SU-DHL-6 (cell line): Measurements from ENCODE around the gene C1QB.
A peak's percentile ranks its signal among the peaks of the same experiment; 100 is the strongest.
"Not testable (repeated sequence)": the region's sequence is repeated elsewhere in the genome, so short reads cannot be mapped to it uniquely, and the experiment has no call there.

Experiments used
- H2AFZ ChIP-seq: fragments of 200-600 bp; sonication (generic); 2 replicates; pipeline ENCODE4 v1.6.1; 2014; ENCODE audit warnings: low read depth, mild to moderate bottlenecking, moderate library complexity, mixed read lengths, antibody characterized with exemption, low read length; ENCODE audit not compliant: severe bottlenecking
- H3F3A ChIP-seq: fragments of 200-600 bp; shearing (Covaris generic); 2 replicates; pipeline ENCODE4 v1.6.0; 2016; ENCODE audit warnings: antibody characterized with exemption, mild to moderate bottlenecking; ENCODE audit not compliant: insufficient read depth
- H3K27ac ChIP-seq: fragments of 200-600 bp; sonication (generic); 2 replicates; pipeline ENCODE4 v1.5.1; 2016; ENCODE audit warnings: low read depth, mild to moderate bottlenecking, low read length, moderate library complexity, mixed read lengths
- H3K27me3 ChIP-seq: fragments of 200-600 bp; sonication (generic), shearing (Covaris generic); 2 replicates; pipeline ENCODE4 v1.6.0; 2014; ENCODE audit warnings: mild to moderate bottlenecking, low read length
- H3K36me3 ChIP-seq: fragments of 200-600 bp; sonication (generic); 2 replicates; pipeline ENCODE4 v1.6.1; 2014; ENCODE audit warnings: mild to moderate bottlenecking, low read length, mixed read lengths
- H3K4me2 ChIP-seq: fragments of 300-600, 200-600 bp; shearing (Covaris generic), sonication (generic); 2 replicates; pipeline ENCODE4 v1.6.0; 2014; ENCODE audit warnings: low read length, low read depth, mild to moderate bottlenecking; ENCODE audit not compliant: poor library complexity, severe bottlenecking
- H3K4me3 ChIP-seq: fragments of 200-600 bp; sonication (generic); 2 replicates; pipeline ENCODE4 v1.5.1; 2014; ENCODE audit warnings: antibody characterized with exemption, low read length, mild to moderate bottlenecking, mixed read lengths; ENCODE audit not compliant: insufficient read depth, poor library complexity, severe bottlenecking
- H3K79me2 ChIP-seq: fragments of 200-600 bp; sonication (generic); 2 replicates; pipeline ENCODE4 v1.6.1; 2014; ENCODE audit warnings: mild to moderate bottlenecking, low read length, moderate library complexity; ENCODE audit not compliant: insufficient read depth
- H3K9ac ChIP-seq: fragments of 200-600 bp; sonication (generic); 2 replicates; pipeline ENCODE4 v1.7.0; 2014; ENCODE audit warnings: mild to moderate bottlenecking, low read length
- H3K9me2 ChIP-seq: fragments of 200-600 bp; sonication (generic); replicated peaks from 2 replicates; pipeline ENCODE4 v1.6.1; 2014; ENCODE audit warnings: low read length; ENCODE audit not compliant: insufficient read depth
- H3K9me3 ChIP-seq: fragments of 200-600 bp; sonication (generic); 2 replicates; pipeline ENCODE4 v1.6.1; 2014; ENCODE audit warnings: low read length, mixed read lengths; ENCODE audit not compliant: insufficient read depth
- H4K20me1 ChIP-seq: fragments of 200-600 bp; sonication (generic); 2 replicates; pipeline ENCODE4 v1.6.1; 2014; ENCODE audit warnings: low read depth, mild to moderate bottlenecking, antibody characterized with exemption, low read length, moderate library complexity, mixed read lengths
- CTCF ChIP-seq: fragments of 200-600 bp; sonication (generic); IDR thresholded peaks from one replicate; pipeline ENCODE4 v1.5.1; 2017; ENCODE audit warnings: antibody characterized with exemption, mild to moderate bottlenecking, low read length, moderate library complexity; ENCODE audit not compliant: insufficient read depth, poor library complexity, severe bottlenecking
- EZH2phosphoT487 ChIP-seq: fragments of 200-600 bp; sonication (generic), shearing (Covaris generic); conservative IDR thresholded peaks from 2 replicates; pipeline ENCODE4 v1.6.1; 2018; ENCODE audit warnings: mild to moderate bottlenecking, antibody characterized with exemption, low read length, moderate library complexity, mixed read lengths

The C1QB gene

GRCh38 chr1:22671999-22672398 lies 19.0 kb downstream of the C1QB start:
- Histone ChIP-seq H3K9me2 (no peaks in the 10 kb centered on the region), H3K36me3 (no peaks in the 10 kb centered on the region), H2AFZ (no peak overlapping the region), H3K9me3 (no peaks in the 10 kb centered on the region), H3K9ac (no peak overlapping the region), H3K4me2 (no peak overlapping the region), H3F3A (no peaks in the 10 kb centered on the region), H4K20me1 (no peaks in the 10 kb centered on the region), H3K4me3 (no peak overlapping the region), H3K79me2 (no peaks in the 10 kb centered on the region), H3K27me3 (no peaks in the 10 kb centered on the region), H3K27ac (no peak overlapping the region)
- TF ChIP-seq EZH2phosphoT487 (no peak), CTCF (no peak)

GRCh38 chr1:22673486-22674409 lies 20.7 kb downstream of the C1QB start:
- Histone ChIP-seq H3K4me2 (no peak overlapping the region), H3K27me3 (no peaks in the 10 kb centered on the region), H3K27ac (no peak overlapping the region), H3F3A (no peaks in the 10 kb centered on the region), H3K9ac (no peak overlapping the region), H3K4me3 (no peak overlapping the region), H4K20me1 (no peaks in the 10 kb centered on the region), H3K9me2 (no peaks in the 10 kb centered on the region), H3K36me3 (no peaks in the 10 kb centered on the region), H2AFZ (no peak overlapping the region), H3K79me2 (no peaks in the 10 kb centered on the region), H3K9me3 (no peaks in the 10 kb centered on the region)
- TF ChIP-seq EZH2phosphoT487 (no peak), CTCF (peak; percentile 70)

- no peaks in the 10 kb centered on the region for H4K20me1 ChIP-seq
- no peak overlapping the region for H3K4me2 ChIP-seq
- H3K79me2 ChIP-seq, result no peaks in the 10 kb centered on the region
- no peak overlapping the region for H2AFZ ChIP-seq
- no peaks in the 10 kb centered on the region for H3K36me3 ChIP-seq
- H3K9me3 ChIP-seq, result no peaks in the 10 kb centered on the region
- TF ChIP-seq CTCF (no peak), EZH2phosphoT487 (no peak)
- H3K27me3 ChIP-seq, result no peaks in the 10 kb centered on the region
- no peak overlapping the region for H3K4me3 ChIP-seq
- H3K27ac ChIP-seq, result no peak overlapping the region
- no peak overlapping the region for H3K9ac ChIP-seq
- H3F3A ChIP-seq, result no peaks in the 10 kb centered on the region
- no peaks in the 10 kb centered on the region for H3K9me2 ChIP-seq
Observed at GRCh38 chr1:22674410-22674749, 21.3 kb downstream of the C1QB start.

GRCh38 chr1:22676151-22676550 lies 23.1 kb downstream of the C1QB start:
- not testable (repeated sequence) for H3K36me3 ChIP-seq, H2AFZ ChIP-seq

More at GRCh38 chr1:22676151-22676550, 23.1 kb downstream of the C1QB start:
- H3K9ac ChIP-seq, H3K79me2 ChIP-seq, H3K9me3 ChIP-seq, H3K27me3 ChIP-seq, H3K4me3 ChIP-seq, H3K9me2 ChIP-seq, H3K4me2 ChIP-seq, H4K20me1 ChIP-seq, H3F3A ChIP-seq, H3K27ac ChIP-seq: not testable (repeated sequence)
